HCT116 (cell line): ENCODE results near the gene TMUB1. TPM values are rescaled to one million over a fixed set of nuclear protein-coding genes. Genes with fewer than 3 reads are reported as not detected.
A peak's percentile ranks its signal among the peaks of the same experiment; 100 is the strongest.

Experiments used
- ATAC-seq: fragments of 200-7000 bp; cut with Tn5 transposase; 2 replicates; pipeline ENCODE4 v1.9.1; 2020; ENCODE audit warnings: mild to moderate bottlenecking, moderate library complexity
- BruUV-seq: library from RNA; stranded (reverse); fragments of 400-500 nt; replicated peaks from 2 replicates; lab custom pipeline; 2021; lab: Mats Ljungman, UMichigan
- CTCF ChIA-PET: fragments of 300-600 bp; sonication (Branson Sonifier 250); formaldehyde crosslinking; loops from one replicate; lab custom pipeline; 2021; ENCODE audit warnings: antibody characterized with exemption; lab: Charles Lee
- POLR2A ChIA-PET: fragments of 300-600, 350-600 bp; sonication (Branson Sonifier 250); formaldehyde crosslinking; loops from one replicate; lab custom pipeline; 2021; ENCODE audit warnings: antibody characterized with exemption; lab: Charles Lee
- RAD21 ChIA-PET, 2 experiments: fragments of 300-600 bp; sonication (Branson Sonifier 250); formaldehyde crosslinking; loops; one replicate each; lab custom pipeline; 2023; ENCODE audit warnings: low total read pairs in 2 of 2; ENCODE audit not compliant: uncharacterized antibody in 2 of 2, unreplicated experiment in 2 of 2, low non-redundant PET in 1 of 2; lab: Charles Lee
- DNase-seq: peaks from one replicate; pipeline ENCODE4 v3.0.0-alpha.2; 2010; ENCODE audit warnings: low read depth, low spot score
- H2AFZ ChIP-seq: fragments of 200-600 bp; shearing (Covaris generic), sonication (generic); 2 replicates; pipeline ENCODE4 v1.6.1; 2017; ENCODE audit warnings: low read depth, mixed run types, mixed read lengths, antibody characterized with exemption, low read length; ENCODE audit not compliant: poor library complexity, severe bottlenecking
- H3K27ac ChIP-seq: 2 replicates; pipeline ENCODE4 v1.5.1; 2012; ENCODE audit warnings: low read depth, low read length
- H3K27me3 ChIP-seq: fragments of 200-600 bp; sonication (generic); 2 replicates; pipeline ENCODE4 v1.6.1; 2016; ENCODE audit warnings: mixed run types, low read length, mixed read lengths; ENCODE audit not compliant: insufficient read depth
- H3K36me3 ChIP-seq, 2 experiments: fragments of 200-500 bp in 1 of 2; fragments of 200-600 bp in 1 of 2; sonication (Bioruptor generic) in 1 of 2; sonication (generic) in 1 of 2; 2 replicates each; pipeline versions ENCODE4 v1.5.1 to v1.6.1; 2014 to 2016; ENCODE audit warnings: low read length in 2 of 2, inconsistent platforms in 1 of 2, mixed read lengths in 1 of 2, mixed run types in 1 of 2; ENCODE audit not compliant: insufficient read depth in 2 of 2, control insufficient read depth in 1 of 2
- H3K4me1 ChIP-seq, 2 experiments: fragments of 200-600 bp in 1 of 2; sonication (generic) in 1 of 2; 2 replicates each; pipeline versions ENCODE4 v1.5.1 to v1.6.1; 2012 to 2017; ENCODE audit warnings: low read length in 2 of 2, inconsistent platforms in 1 of 2, mild to moderate bottlenecking in 1 of 2, mixed read lengths in 1 of 2, mixed run types in 1 of 2, moderate library complexity in 1 of 2; ENCODE audit not compliant: insufficient read depth in 2 of 2, control insufficient read depth in 1 of 2
- H3K4me2 ChIP-seq: fragments of 200-600 bp; sonication (generic); 2 replicates; pipeline ENCODE4 v1.6.1; 2017; ENCODE audit warnings: mixed run types, low read length, mixed read lengths
- H3K4me3 ChIP-seq, 2 experiments: fragments of 200-600 bp in 1 of 2; sonication (generic) in 1 of 2; replicated peaks in 1 of 2; 2 replicates each; pipeline ENCODE4 v1.5.1; 2011 to 2016; ENCODE audit warnings: low read length in 2 of 2, control low read depth in 1 of 2, low read depth in 1 of 2, mild to moderate bottlenecking in 1 of 2, mixed read lengths in 1 of 2, mixed run types in 1 of 2
- H3K79me2 ChIP-seq: fragments of 200-600 bp; sonication (generic); 2 replicates; pipeline ENCODE4 v1.6.1; 2017; ENCODE audit warnings: mild to moderate bottlenecking, mixed run types, low read length, moderate library complexity, mixed read lengths; ENCODE audit not compliant: insufficient read depth
- H3K9ac ChIP-seq: fragments of 200-600 bp; sonication (generic); 2 replicates; pipeline ENCODE4 v1.6.1; 2016; ENCODE audit warnings: low read length, mixed read lengths
- H3K9me2 ChIP-seq: fragments of 200-600 bp; sonication (generic), shearing (Covaris generic); 2 replicates; pipeline ENCODE4 v1.6.1; 2017; ENCODE audit warnings: mixed run types, mild to moderate bottlenecking, moderate library complexity; ENCODE audit not compliant: insufficient read depth
- H3K9me3 ChIP-seq, 2 experiments: fragments of 200-500 bp in 1 of 2; fragments of 200-600 bp in 1 of 2; sonication (Bioruptor generic) in 1 of 2; sonication (generic) in 1 of 2; 2 replicates each; pipeline ENCODE4 v1.6.1; 2014 to 2017; ENCODE audit warnings: low read length in 2 of 2, mixed read lengths in 2 of 2, inconsistent platforms in 1 of 2, low read depth in 1 of 2, mild to moderate bottlenecking in 1 of 2, mixed run types in 1 of 2, moderate library complexity in 1 of 2; ENCODE audit not compliant: control insufficient read depth in 1 of 2, insufficient read depth in 1 of 2
- H4K20me1 ChIP-seq: fragments of 200-600 bp; sonication (generic), shearing (Covaris generic); 2 replicates; pipeline ENCODE4 v1.6.1; 2017; ENCODE audit warnings: mixed run types, mild to moderate bottlenecking, moderate library complexity; ENCODE audit not compliant: insufficient read depth
- ATF3 ChIP-seq: IDR thresholded peaks from 2 replicates; pipeline ENCODE4 v1.6.1; 2012
- CBX3 ChIP-seq: IDR thresholded peaks from 2 replicates; pipeline ENCODE4 v1.6.1; 2012; ENCODE audit warnings: low read depth
- CTCF ChIP-seq, 3 experiments: fragments of 200-600 bp in 1 of 3; sonication (generic) in 1 of 3; IDR thresholded peaks in 2 of 3; conservative IDR thresholded peaks in 1 of 3; 2 replicates each; pipeline ENCODE4 v1.5.1; 2012 to 2017; ENCODE audit warnings: low read depth in 2 of 3, low read length in 2 of 3, antibody characterized with exemption in 1 of 3, borderline replicate concordance in 1 of 3, control low read depth in 1 of 3, mild to moderate bottlenecking in 1 of 3, mixed read lengths in 1 of 3, mixed run types in 1 of 3, moderate library complexity in 1 of 3; ENCODE audit not compliant: insufficient read depth in 1 of 3
- EZH2 ChIP-seq: fragments of 200-600 bp; sonication (generic); IDR thresholded peaks from 2 replicates; pipeline ENCODE4 v1.6.1; 2017; ENCODE audit warnings: antibody characterized with exemption, mixed run types
- POLR2A ChIP-seq: IDR thresholded peaks from 2 replicates; pipeline ENCODE4 v1.7.0; 2011; ENCODE audit warnings: borderline replicate concordance; ENCODE audit not compliant: insufficient read depth, insufficient read length; ENCODE audit errors: extremely low read depth
- YY1 ChIP-seq: IDR thresholded peaks from 2 replicates; pipeline ENCODE4 v1.6.1; 2011; ENCODE audit warnings: low read length, low read depth, moderate library complexity, mild to moderate bottlenecking; ENCODE audit not compliant: insufficient replicate concordance; ENCODE audit errors: extremely low read depth
- intact Hi-C: fragments of 100-400 bp; cut with micrococcal nuclease; formaldehyde crosslinking; loops from 2 replicates; pipeline ENCODE4 v1.10.0; 2022
- total RNA-seq: library from RNA; stranded (reverse); gene quantifications from one replicate; pipeline ENCODE4 v1.2.1, GENCODE V29; 2021; ENCODE audit not compliant: unreplicated experiment

The TMUB1 gene
- total RNA-seq, 1 experiment from 2014 or later, result 75.8 TPM

- TF ChIP-seq ATF3 (no peak), CBX3 (no peak)
Observed at GRCh38 chr7:151113344-151114150, 30.3 kb upstream of the TMUB1 start (continued).

GRCh38 chr7:151110941-151111645 is 27.8 kb upstream of the TMUB1 start:
- Histone ChIP-seq H3K27ac (peak overlapping the region; percentile 17; the same call in 1 of the 2 replicates), H3K9ac (no peak overlapping the region), H3K36me3 (no peaks in the 10 kb centered on the region), H4K20me1 (no peaks in the 10 kb centered on the region; the same call in 1 of the 2 replicates), H2AFZ (no peak overlapping the region), H3K4me2 (no peak overlapping the region; the same call in 1 of the 2 replicates), H3K9me2 (no peaks in the 10 kb centered on the region), H3K4me3 (no peak overlapping the region), H3K79me2 (peaks cover 78% of the 10 kb centered on the region), H3K27me3 (no peaks in the 10 kb centered on the region), H3K4me1 (peaks cover 28 to 70% of the 10 kb centered on the region in 2 experiments), H3K9me3 (no peaks in the 10 kb centered on the region)
- ATAC-seq, result peak; percentile 60
- ChIA-PET CTCF (interaction anchor here (0.7 to 4.5 kb wide), 17 partner anchors 13 to 231 kb away, joined by 3 to 25 read pairs (median 5); partner anchors contain the start of genes ABCB8, ATG9B, FASTK and GBX1), RAD21 (interaction anchor here (0.5 to 1.3 kb wide), 6 partner anchors 25 to 204 kb away, joined by 3 to 5 read pairs (median 3); partner anchors contain the start of gene AGAP3 (in 1 of the 2)), POLR2A (interaction anchor here (0.6 kb wide), 1 partner anchor 332 kb away, joined by 3 read pairs; no protein-coding TSS in a partner anchor)
- no peak for DNase-seq
- intact Hi-C loops, result loop anchor here (1.0 to 5.0 kb wide), 5 partner anchors 84 to 334 kb away; partner anchors contain the start of gene ABCB8
- no TSS peak for BruUV-seq
- TF ChIP-seq ATF3 (no peak), YY1 (peak; percentile 33), CTCF (IDR thresholded peaks at IDR 0.05 in 2 of 3, conservative IDR thresholded peaks at IDR 0.05 in 1 of 3; ENCODE audit: borderline replicate concordance in 1 of 3, insufficient read depth in 1 of 3, low read depth in 2 of 3, low read length in 2 of 3) (peak in 2 of 3 experiments; percentile 86 to 88; a peak in 4 of 6 replicates), EZH2 (no peak), POLR2A (no peak)
